K562 treated with DMSO at 1 percent for 12 hours (cell line): ENCODE data around the gene OPN1MW2. TPM values are rescaled to one million over a fixed set of nuclear protein-coding genes. Genes with fewer than 3 reads are reported as not detected.

Source experiments
- total RNA-seq: library from RNA; unstranded; fragments of 300-600 nt; gene quantifications from 2 replicates; pipeline ENCODE4 v1.2.3, GENCODE V29; 2022; ENCODE audit not compliant: insufficient read depth

The OPN1MW2 gene
- total RNA-seq = not detected in 2 replicates

GRCh38 chrX:154219456-154219855 is at the start of gene OPN1MW2:
Gene OPN1MW2 (plus strand): TSS chrX:154219756. CDS start chrX:154219816, 60 bp downstream.

GRCh38 chrX:154182296-154182695 is 37.3 kb upstream of the OPN1MW2 start, which contains the start of gene OPN1MW:
Gene OPN1MW (plus strand): TSS chrX:154182596. CDS start chrX:154182678, 82 bp downstream.

DNA sequence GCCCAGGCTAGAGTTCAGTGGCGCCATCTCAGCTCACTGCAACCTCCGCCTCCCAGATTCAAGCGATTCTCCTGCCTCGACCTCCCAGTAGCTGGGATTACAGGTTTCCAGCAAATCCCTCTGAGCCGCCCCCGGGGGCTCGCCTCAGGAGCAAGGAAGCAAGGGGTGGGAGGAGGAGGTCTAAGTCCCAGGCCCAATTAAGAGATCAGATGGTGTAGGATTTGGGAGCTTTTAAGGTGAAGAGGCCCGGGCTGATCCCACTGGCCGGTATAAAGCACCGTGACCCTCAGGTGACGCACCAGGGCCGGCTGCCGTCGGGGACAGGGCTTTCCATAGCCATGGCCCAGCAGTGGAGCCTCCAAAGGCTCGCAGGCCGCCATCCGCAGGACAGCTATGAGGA is 37.7 kb downstream of the OPN1MW2 start, which contains the start of gene OPN1MW3:
Gene OPN1MW3 (plus strand): TSS at position 301 of the 400 bp plus-strand sequence. CDS start 38 bp downstream, at position 339.

Other genes starting within 250 kb of the OPN1MW2 start
- 24.2 and 60.4 TPM in 2 replicates for gene HCFC1, start 247.9 kb upstream of the OPN1MW2 start, total RNA-seq
- gene TMEM187, start 247.0 kb upstream of the OPN1MW2 start, total RNA-seq = 17.7 and 25.1 TPM in 2 replicates
- 84.6 and 134 TPM in 2 replicates for gene IRAK1, start 199.9 kb upstream of the OPN1MW2 start, total RNA-seq
- 25.0 and 39.4 TPM in 2 replicates for gene MECP2, start 122.0 kb upstream of the OPN1MW2 start, total RNA-seq
- gene OPN1LW, start 75.5 kb upstream of the OPN1MW2 start, total RNA-seq = not detected in 2 replicates
- gene OPN1MW, start 37.2 kb upstream of the OPN1MW2 start, total RNA-seq = not detected in 2 replicates
- not detected in 2 replicates for gene OPN1MW3, start 37.8 kb downstream of the OPN1MW2 start, total RNA-seq
- gene TEX28, start 75.4 kb downstream of the OPN1MW2 start, total RNA-seq = not detected in 2 replicates
- 2.1 and 2.4 TPM in 2 replicates for gene TKTL1, start 76.0 kb downstream of the OPN1MW2 start, total RNA-seq
- 341 and 418 TPM in 2 replicates for gene FLNA, start 154.9 kb downstream of the OPN1MW2 start, total RNA-seq
- 91.1 and 109 TPM in 2 replicates for gene EMD, start 159.5 kb downstream of the OPN1MW2 start, total RNA-seq
- 13,537 and 14,219 TPM in 2 replicates for gene RPL10, start 178.6 kb downstream of the OPN1MW2 start, total RNA-seq
- gene DNASE1L1, start 189.5 kb downstream of the OPN1MW2 start, total RNA-seq = 17.3 and 23.7 TPM in 2 replicates
- gene TAFAZZIN, start 191.8 kb downstream of the OPN1MW2 start, total RNA-seq = 35.8 and 57.5 TPM in 2 replicates
- 160 and 217 TPM in 2 replicates for gene ATP6AP1, start 208.9 kb downstream of the OPN1MW2 start, total RNA-seq
- gene GDI1, start 217.4 kb downstream of the OPN1MW2 start, total RNA-seq = 95.4 and 142 TPM in 2 replicates
- 157 and 192 TPM in 2 replicates for gene FAM50A, start 224.4 kb downstream of the OPN1MW2 start, total RNA-seq
- gene PLXNA3, start 238.5 kb downstream of the OPN1MW2 start, total RNA-seq = 4.0 and 16.9 TPM in 2 replicates